Brain pericyte (primary cell): ENCODE results near the gene GPC1.
"Not testable (repeated sequence)": the region's sequence is repeated elsewhere in the genome, so short reads cannot be mapped to it uniquely, and the experiment has no call there.

Experiments used
- DNase-seq: peaks from one replicate; pipeline ENCODE4 v3.0.0-alpha.2; 2012; ENCODE audit warnings: low read depth, low spot score

Gene GPC1, protein sequence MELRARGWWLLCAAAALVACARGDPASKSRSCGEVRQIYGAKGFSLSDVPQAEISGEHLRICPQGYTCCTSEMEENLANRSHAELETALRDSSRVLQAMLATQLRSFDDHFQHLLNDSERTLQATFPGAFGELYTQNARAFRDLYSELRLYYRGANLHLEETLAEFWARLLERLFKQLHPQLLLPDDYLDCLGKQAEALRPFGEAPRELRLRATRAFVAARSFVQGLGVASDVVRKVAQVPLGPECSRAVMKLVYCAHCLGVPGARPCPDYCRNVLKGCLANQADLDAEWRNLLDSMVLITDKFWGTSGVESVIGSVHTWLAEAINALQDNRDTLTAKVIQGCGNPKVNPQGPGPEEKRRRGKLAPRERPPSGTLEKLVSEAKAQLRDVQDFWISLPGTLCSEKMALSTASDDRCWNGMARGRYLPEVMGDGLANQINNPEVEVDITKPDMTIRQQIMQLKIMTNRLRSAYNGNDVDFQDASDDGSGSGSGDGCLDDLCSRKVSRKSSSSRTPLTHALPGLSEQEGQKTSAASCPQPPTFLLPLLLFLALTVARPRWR

DNA sequence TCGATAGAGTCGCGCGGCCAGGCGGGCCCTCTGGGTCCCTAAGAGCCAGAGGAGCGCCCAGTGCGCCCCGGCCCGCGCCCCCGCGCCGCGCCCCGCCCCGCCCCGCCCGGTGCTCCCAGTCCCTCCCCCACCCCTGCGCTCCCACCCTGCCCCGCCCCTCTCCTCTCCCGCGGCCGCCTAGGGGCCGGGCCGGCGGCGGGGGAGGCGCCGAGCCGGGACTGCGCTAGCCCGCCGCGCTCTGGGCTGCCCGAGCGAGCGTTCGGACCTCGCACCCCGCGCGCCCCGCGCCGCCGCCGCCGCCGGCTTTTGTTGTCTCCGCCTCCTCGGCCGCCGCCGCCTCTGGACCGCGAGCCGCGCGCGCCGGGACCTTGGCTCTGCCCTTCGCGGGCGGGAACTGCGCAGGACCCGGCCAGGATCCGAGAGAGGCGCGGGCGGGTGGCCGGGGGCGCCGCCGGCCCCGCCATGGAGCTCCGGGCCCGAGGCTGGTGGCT, at the start of gene GPC1:
Gene GPC1, plus strand, starts transcription at position 207 of the 491 bp plus-strand sequence. Its CDS starts 256 bp downstream, at position 463.
- DNase-seq: no peak

DNA sequence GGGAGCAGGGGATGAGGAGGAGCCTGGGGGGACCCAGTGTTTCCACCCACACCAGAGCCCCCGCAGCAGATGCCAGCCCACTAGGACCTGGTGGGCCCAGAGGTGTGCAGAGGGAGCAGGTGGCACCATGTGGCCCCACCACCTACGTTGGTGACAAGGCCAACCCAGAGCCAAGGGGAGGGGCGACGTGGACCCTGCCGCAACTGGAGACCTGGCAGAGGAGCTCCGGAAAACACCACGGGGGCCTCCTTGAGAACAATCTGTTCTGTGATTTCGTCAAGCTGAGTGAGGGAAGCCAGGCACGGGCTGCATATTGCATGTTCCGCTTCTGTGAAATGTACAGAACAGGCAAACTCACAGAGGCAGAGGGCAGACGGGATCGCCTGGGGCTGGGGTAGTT, 49.1 kb upstream of the GPC1 start:
- no peak for DNase-seq

DNA sequence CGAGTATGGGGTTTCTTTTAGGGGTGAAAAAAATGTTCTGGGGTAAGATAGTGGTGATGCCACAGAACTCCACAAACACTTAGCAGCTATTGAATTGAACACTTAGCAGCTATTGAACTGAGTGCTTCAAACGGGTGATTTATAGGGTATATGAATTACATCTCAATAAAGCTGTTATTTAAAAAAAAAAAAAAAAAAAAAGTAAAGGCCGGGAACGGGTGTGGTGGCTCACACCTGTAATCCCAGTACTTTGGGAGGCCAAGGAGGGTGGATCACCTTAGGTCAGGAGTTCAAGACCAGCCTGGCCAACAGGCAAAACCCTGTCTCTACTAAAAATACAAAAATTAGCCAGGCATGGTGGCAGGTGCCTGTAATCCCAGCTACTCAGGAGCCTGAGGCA, 48.7 kb upstream of the GPC1 start:
- not testable (repeated sequence) for DNase-seq

DNA sequence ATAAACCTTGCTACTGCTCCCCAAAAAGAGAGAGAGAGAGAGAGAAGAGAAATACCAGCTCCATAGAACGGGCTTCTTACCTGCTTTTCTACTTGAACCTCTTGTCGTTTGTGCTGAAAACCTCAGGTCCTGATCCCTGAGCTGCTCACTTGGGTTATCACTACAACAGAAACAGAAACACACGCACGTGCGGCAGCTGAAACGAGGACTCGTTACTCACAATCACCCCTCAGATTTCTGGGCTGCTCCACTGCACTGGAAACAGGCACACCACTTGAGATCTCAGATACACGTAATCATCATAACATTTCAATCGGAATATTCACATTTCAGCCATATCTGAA, 48.2 kb upstream of the GPC1 start:
- no peak for DNase-seq

DNA sequence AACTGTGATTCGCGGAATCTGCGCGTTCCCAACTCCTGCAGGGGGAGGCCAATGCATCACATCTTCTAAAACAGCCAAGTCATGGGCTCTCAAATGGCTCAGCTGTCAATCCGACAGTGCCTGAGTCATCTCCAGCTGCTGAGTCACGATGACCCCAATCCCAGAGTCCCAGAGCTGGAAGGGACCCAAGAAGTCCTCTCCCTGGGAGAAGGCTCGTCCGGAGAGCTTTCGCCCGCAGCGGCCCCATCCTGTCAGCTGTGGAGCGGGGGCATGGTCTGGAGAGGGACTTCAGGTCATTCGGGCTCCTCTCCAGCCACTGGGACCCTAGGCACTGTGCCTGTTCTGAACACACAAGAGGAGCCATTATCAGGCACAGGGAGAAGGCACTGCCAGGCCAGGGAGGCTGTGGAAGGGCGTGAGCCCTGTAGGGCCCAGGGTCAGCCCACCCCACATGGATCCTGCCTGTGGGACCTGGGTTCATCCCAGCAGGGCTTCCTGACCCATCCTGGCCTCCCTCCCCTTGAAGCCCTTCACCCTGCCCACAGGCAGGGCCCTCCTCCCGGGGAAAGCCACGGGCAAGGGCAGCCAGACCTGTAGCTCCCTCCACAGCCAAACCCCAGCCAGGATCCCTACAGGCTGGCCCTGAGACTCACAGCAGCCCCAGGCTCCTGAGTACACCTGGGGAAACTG, 47.6 kb upstream of the GPC1 start:
- peak; percentile 91 for DNase-seq

DNA sequence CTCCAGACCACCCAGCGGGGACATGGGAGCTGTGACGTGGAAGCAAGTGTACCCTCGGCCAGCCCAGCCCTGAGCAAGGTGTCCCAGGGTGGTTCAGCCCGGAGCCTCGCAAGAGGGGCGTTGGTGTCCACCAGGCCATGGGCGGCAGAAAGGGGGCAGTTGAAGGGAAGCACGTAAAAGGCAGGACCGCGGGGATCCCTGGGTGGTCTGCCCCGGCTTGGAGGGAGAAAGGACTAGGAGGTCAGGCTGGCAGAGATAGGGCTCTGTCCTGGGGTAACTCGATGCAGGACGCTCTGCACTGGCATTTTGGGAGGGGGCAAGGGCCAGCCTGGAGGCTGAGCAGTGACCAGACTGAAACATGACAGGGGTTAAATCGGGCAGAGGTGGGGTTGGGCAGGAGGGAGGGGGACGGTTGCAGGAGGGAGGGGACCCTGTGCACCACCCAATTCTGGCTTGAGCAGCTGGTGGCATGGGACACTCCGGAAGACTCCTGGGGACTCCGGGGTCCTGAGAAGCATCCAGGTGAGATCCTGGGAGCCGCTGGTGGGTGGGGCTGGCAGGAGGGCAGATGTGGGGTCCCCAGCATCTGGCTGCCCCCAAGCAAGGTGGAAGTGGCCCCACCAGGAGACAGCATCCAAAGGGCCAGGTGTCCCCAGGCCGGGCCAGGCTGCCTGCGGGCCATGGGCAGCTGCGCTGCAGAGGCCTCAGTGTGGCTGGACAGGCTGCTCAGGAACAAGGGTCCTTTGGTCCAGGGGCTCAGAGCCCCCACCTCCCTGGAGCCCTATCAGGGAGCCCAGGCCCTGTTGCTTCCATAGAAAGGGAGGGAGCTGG, 46.8 kb upstream of the GPC1 start:
- no peak for DNase-seq

DNA sequence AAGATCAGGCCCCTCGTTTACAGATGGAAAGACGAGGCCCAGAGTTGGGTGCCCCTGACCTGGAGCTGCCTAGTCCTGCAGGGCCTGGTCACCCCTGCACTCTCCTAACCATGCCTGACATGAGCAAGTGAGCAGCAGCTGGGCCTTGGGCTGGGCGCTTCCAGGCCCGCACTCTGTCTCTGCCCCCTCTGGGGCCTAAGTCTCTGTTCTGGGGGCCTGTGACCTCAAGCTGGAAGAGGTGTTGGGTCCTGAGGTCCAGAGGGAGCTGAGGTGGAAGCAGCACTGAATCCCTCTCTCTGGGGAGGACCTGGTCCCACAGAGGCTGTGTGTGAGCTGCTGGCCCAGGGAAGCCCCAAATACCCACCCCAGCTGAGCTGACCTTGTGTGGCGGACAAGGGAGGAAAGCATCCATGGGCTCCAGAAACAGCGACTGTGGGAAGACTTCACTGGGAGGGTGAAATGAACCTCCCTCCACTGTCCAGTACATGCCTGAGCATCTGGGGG, 46.1 kb upstream of the GPC1 start:
- DNase-seq: no peak

DNA sequence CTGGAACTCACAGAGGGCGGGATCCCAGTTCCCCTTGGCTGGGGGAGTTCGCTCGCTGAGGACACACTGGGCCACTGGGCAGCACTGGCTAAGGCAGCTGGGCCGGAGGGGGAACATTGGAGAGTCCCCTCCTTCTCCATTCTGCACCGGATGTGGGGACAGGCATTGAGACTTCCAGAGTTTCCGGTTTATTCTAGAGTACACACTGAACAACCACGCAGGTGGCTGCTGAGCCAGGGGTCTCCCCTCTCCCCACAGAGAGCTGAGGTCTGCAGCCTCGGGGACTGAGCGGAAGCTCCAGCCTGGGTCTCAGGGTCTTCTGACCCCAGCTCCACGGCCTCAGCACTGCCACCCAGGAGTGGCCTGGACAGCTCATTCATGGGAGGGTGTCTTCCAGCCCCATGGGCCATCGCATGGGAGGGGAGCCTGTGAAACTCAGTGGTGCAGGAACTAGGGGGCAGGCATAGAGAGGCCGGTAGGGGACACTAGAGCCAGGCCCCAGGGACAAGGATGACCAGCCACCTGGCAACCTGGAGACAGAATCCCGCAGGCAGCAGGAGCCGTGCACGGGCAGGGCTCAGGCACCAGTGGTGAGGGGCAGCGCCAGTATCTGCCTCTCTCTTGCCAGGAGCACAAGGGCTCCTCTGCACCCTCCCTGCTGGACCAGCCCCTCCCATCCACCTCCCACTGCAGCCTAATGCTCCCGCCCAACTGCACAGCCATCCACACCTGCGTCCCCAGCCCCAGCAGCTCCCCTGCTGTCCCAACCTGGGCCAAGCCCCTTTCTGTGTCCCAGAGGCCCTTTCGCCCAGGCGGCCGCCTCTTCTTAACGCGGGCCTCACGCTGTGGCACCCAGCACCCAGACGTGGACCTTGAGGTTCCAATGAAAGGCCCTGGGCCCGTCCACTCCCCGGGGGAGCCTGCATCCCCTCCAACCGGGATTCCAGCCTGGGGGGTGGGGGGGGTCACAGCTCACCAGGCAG, 45.1 kb upstream of the GPC1 start:
- no peak for DNase-seq

DNA sequence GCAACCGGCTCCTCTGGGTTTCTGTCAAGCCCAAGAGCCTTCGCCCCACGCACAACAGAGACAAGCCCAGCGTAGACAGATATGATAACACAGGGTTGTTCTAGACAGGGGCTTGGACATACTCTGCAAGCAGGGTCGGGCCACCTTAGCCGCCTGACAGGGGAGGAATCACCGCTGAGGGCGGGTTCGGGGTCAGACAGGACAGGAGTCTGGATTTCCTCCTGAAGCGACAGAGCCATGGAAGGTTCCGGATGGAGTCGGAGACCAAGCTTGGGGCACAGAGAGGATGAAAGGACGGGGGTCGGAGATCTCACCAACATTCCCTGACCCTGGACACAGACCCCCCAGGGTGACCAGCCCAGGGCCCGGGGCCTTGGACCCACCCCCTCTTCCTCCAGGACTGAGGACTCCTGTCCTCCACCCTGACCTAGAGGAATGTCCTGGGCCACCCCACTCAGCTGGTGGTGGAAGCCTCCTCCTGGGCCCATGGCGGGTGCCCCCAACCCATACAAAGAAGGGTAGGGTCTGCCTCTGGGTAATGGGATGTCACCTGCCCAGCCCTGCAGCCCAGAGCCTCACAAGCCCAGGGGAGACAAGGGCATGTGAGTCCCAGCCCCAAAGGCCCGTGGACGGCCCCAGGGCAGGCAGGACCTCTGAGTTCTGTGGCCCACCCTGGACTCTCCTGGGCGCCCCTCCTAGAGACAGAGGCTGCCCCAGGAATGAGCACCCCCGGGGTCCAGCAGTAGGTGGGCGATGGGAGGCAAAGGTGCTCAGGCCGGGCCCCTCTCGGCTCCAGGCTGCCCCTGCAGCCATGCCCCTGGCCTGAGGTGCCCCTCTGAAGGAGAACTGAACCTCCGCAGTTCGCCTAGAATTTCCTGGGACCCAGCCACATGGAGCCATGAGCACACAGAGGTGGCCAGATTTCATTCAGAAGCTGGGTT, 44.1 kb upstream of the GPC1 start:
- DNase-seq: no peak

DNA sequence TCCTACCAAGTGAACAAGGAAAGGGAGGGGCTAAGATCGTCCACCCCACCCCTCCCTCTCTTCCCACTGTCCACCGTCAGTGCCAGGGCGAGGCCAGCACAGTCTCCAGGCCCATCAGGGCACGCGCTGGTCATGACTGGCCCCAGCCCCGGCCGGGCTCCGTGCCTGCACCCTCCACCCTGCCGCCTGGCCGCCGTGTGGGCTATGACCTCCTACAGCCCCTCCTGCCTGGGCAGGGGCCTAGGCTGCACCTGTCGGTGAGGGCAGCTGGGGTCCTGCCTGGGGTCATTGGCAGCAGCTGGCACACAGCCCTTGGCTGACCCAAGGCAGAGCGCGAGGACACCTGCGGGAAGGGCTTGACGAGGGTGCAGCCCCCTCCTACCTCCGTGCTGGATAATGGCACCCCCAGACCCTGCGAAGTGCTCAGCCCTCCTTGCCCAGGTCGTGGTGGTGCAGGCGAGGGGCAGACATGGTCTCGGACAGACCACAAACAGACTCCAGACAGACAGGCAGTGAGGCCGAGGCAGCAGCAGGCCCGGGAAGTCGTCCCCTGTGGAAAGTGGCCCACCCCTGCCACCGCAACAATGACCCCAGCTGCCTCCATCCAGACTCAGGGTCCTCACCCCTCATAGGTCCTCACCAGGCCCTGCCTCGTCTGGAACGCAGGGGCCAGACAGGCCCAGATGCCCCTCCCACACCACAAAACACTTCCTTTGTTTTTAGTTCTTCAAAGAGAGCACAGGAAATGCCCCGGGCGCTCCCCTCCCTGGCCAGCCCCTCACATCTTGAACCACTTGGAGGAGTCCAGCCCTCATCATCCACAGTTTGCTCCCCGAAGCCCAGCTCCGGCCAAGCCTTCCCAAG, 43.1 kb upstream of the GPC1 start:
- DNase-seq: no peak

DNA sequence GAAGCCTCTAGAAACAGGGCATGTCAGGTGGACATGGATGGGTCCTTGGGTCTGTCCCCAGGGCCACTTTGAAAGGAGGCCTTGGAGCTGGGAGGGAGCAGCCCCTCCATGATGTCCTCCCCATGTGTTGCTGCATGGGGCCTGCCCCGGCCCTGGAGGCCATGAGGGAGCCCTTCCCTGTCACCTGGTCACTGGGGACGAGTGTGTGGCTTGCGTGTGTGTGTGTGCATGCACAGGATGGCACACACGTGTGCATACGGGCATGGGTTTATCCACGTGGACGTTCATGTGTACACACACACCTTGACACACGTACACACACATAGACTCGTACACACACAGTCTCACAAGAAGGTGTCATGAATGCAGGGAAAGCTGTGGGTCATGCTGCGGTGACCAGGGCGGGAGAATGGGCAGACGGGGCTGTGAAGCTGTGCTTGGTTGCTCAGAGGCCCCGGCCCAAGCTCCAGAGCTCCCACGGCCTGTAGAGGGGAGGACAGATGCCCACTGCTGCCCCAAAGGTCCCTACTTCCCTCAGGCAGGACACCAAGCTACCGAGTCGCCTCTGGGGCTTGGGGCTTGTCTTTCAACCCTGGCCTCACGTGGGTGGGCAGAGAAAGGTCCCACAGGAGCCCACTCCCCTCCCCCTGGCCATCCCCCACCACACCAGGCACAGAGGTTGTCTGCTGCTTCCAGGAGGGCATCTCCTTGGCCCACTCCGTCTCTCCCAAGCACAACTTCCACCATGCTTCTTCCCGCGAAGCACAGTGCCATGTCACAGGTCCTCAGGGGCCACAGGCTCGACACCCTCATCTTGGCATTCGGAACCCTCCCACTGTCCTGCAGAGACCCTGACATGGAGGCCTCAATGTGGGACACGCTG, 42.3 kb upstream of the GPC1 start:
- DNase-seq: no peak

DNA sequence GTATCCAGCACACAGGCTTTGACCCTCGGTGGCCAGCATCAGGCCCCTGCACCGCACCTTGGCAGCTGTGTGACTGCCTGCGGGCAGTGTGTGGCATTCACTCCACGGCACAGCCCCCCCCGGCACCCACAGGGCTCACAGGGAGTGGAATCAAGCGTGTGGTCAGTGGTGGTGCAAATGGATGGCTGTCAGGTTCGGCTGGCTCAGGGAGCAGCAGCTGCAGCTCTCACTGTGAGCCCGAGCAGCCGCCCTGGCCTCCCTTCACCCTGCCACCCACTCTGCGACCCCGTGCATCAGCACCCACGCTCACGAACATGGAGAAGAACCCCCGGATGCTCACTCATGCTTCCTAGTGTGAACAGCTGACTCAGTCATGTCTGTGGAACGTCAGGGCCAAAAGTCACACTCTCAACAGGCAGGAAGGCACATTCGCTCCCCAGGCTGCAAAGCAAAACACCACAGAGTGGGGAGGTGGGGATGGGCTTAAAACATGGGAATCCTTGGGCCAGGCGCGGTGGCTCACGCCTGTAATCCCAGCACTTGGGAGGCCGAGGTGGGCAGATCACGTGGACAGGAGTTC, 41.5 kb upstream of the GPC1 start:
- peak; percentile 73 for DNase-seq

DNA sequence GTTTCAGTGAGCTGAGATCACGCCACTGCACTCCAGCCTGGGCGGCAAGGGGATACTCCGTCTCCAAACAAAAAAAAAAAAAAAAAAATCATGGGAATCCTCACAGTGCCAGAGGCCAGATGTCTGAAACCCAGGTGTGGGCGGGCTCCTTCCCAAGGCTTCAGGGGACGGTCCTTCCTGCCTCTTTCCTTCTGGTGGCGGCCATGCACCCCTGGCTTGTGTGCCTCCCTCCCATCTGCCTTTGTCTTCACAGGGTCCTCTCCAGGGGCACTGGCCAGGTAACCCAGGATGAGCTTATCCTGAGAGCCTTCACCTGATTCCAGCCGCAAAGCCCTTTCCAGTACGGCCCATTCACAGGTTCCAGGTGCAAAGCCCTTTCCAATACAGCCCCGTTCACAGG, 40.9 kb upstream of the GPC1 start:
- no peak for DNase-seq

DNA sequence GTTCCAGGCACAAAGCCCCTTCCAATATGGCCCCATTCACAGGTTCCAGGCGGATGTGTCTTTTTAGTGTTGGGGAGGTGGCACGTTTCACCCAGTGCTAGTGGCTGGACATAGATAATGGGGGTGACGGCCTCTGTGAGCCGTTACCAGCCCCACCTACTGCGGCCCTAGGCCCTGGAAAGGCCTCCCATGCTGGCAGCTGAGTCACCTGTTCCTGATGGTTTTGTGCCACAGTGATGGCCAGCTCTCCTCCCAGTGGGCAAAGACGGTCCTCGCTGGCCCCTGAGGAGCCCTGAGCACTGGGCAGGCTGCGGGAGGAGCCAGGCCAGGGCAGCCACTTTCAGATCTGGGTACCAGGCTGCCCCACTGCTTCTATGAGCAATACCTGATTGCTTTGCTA, 40.0 kb upstream of the GPC1 start:
- DNase-seq: no peak

DNA sequence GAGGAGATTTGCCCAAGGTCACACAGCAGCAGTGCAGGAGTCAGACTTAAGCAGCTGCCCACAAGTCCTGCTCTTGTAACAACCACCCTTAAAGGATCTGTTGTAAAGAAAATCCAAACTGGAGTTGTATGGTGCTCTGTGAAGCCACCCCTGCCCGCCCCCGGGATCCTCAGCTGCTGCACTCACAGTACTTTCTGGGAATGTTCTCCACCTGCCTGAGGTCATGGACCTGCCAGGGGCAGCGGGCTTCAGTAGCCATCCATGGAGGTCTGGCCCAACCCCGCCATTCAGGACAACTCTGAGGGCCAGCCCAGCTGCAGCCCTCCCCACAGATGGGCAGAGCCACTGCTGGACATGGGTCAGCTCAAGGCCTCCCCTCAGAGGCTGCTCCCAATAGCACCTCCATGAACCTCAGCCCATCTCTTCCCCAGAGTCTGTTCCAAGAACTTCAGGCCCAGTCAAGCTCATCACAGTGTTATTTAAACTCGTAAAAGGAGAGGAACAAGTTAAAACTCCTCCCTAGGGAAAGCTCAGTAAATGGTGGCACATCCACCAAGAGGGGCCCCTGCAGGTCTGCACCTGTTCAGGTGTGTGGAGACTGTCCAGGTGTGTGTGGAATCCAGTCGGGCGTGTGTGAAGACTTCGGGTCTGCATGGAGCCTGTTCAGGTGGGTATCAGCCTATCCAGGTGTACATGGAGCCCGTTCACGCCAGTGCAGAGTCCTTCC, 39.4 kb upstream of the GPC1 start:
- no peak for DNase-seq
